Activated CD4-positive, alpha-beta memory T cell treated with anti-CD3 and anti-CD28 coated beads, Interleukin-2, amount 10 ng/mL, durations not matched to agents 7 days and 5 days (primary cell): ENCODE measurements around the gene DCTN1. TPM values are rescaled to one million over a fixed set of nuclear protein-coding genes. Genes with fewer than 3 reads are reported as not detected.

ENCODE experiments used
- CTCF ChIA-PET: fragments of 350-600 bp; sonication (Branson Sonifier 250); formaldehyde crosslinking; loops from one replicate; lab custom pipeline; 2021; ENCODE audit warnings: antibody characterized with exemption, inconsistent platforms; lab: Charles Lee
- POLR2A ChIA-PET: fragments of 350-600 bp; sonication (Branson Sonifier 250); formaldehyde crosslinking; loops from one replicate; lab custom pipeline; 2021; ENCODE audit warnings: antibody characterized with exemption; lab: Charles Lee
- DNase-seq: peaks from one replicate; pipeline ENCODE4 v3.0.0-alpha.2; 2020
- H3K27ac Mint-ChIP-seq: one replicate; pipeline ENCODE4 v1.8.0; 2021; ENCODE audit warnings: mild to moderate bottlenecking, mixed read lengths
- H3K27me3 Mint-ChIP-seq: one replicate; pipeline ENCODE4 v1.8.0; 2021; ENCODE audit warnings: mixed read lengths
- H3K36me3 Mint-ChIP-seq: one replicate; pipeline ENCODE4 v1.8.0; 2021; ENCODE audit warnings: low read depth, mixed read lengths
- H3K4me1 Mint-ChIP-seq: one replicate; pipeline ENCODE4 v1.8.0; 2021; ENCODE audit warnings: mixed read lengths
- H3K4me3 Mint-ChIP-seq: one replicate; pipeline ENCODE4 v1.8.0; 2021; ENCODE audit warnings: mild to moderate bottlenecking, mixed read lengths
- H3K9me3 Mint-ChIP-seq: one replicate; pipeline ENCODE4 v1.8.0; 2021; ENCODE audit warnings: mixed read lengths
- total RNA-seq, 2 experiments: library from RNA; stranded (reverse); gene quantifications; one replicate each; pipeline ENCODE4 v1.2.3, GENCODE V29; 2021

Gene DCTN1
- total RNA-seq, 2 experiments from 2014 or later = 88.9 to 99.7 TPM

DNA sequence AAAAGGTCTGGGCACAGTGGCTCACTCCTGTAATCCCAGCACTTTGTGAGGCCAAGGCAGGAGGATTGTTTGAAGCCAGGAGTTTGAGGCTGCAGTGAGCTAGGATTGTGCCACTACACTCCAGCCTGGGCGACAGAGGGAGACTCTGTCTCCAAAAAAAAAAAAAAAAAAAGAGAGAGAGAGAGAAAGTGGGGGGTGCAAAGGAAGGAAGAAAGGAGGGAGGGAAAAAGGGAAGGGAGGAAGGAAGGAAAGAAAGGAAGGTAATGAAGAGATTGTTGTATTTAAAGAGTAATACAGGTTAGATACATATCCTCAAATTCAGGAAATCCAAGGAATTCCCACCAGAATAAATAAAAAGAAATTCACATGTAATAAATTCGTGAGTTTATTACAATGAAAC lies 21.8 kb upstream of the DCTN1 start:
- Mint-ChIP-seq H3K27me3 (peaks cover 6% of the 10 kb centered on the region), H3K27ac (no peak overlapping the region), H3K4me3 (no peak overlapping the region), H3K36me3 (no peaks in the 10 kb centered on the region), H3K4me1 (peaks cover 2% of the 10 kb centered on the region), H3K9me3 (no peaks in the 10 kb centered on the region)
- POLR2A ChIA-PET = no interaction called here
- DNase-seq = no peak
- CTCF ChIA-PET = interaction anchor here (0.7 to 3.1 kb wide), 10 partner anchors 8 to 577 kb away, joined by 3 to 19 read pairs (median 4); partner anchors contain the start of gene STAMBP

DNA sequence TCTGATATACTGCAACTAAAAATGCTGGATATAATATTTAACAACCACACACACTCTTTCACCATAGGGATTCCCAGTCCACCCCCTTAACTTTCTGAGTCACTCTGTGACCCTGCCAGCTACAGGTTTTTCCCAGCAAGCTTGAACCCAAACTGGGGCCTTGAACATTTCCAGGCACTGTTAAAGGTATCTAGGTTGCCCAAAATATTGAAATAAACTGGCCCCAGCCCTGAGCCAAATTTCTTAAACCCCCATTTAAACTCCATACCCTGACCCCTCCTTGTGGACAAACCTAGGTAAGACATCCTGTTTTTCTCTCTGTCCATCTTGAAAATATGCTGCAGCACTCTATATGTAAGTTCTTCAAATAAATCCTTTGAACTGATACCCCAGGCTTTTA lies 19.7 kb upstream of the DCTN1 start:
- H3K27me3 Mint-ChIP-seq = peaks cover 5% of the 10 kb centered on the region
- DNase-seq = no peak
- ChIA-PET POLR2A (no interaction called here), CTCF (interaction anchor here (0.6 to 3.1 kb wide), 5 partner anchors 8 to 158 kb away, joined by 3 to 19 read pairs (median 5); no protein-coding TSS in a partner anchor)
- no peak overlapping the region for H3K4me3 Mint-ChIP-seq
- no peaks in the 10 kb centered on the region for H3K9me3 Mint-ChIP-seq
- no peak overlapping the region for H3K27ac Mint-ChIP-seq
- no peaks in the 10 kb centered on the region for H3K36me3 Mint-ChIP-seq
- no peaks in the 10 kb centered on the region for H3K4me1 Mint-ChIP-seq

DNA sequence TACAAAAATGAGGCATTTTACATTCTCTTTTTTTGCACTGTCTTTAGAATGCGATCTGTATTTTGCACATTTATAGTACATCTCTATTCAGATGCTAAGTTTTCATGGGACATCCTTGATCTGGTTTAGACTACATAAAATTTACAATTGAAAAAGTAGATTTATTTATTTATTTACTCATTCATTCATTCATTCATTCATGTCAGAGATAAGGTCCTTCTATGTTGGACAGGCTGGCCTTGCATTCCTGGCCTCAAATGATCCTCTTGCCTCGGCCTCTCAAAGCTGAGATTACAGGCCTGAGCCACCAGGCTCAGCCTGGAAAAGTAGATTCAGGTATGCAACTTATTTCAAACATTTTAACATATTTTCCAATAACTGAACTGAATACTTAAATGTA lies 16.0 kb upstream of the DCTN1 start:
- no peak for DNase-seq
- CTCF ChIA-PET = interaction anchor here (1.2 kb wide), 1 partner anchor 572 kb away, joined by 4 read pairs; no protein-coding TSS in a partner anchor
- Mint-ChIP-seq H3K4me1 (peaks cover 9% of the 10 kb centered on the region), H3K4me3 (no peak overlapping the region), H3K36me3 (no peaks in the 10 kb centered on the region), H3K27me3 (peaks cover 6% of the 10 kb centered on the region), H3K27ac (no peak overlapping the region), H3K9me3 (no peaks in the 10 kb centered on the region)
- POLR2A ChIA-PET = no interaction called here

DNA sequence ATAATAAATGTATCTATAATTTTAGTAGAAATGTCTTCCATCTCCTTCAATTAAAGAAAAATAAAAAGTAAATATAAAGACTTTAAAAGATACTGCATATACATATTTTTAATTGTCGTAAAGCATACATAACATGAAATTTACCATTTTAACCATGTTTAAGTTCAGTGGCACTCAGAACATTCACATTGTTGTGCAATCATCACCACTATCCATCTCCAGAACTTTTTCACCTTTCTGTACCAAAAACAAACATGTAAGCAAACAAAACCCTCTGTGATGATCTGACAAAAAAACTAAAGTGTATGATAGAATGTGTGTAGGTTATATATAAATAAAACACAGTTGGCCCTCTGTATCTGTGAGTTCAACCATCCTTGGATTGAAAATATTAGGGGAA lies 13.4 kb upstream of the DCTN1 start:
- ChIA-PET CTCF (no interaction called here), POLR2A (no interaction called here)
- H3K9me3 Mint-ChIP-seq = no peaks in the 10 kb centered on the region
- H3K4me1 Mint-ChIP-seq = peaks cover 12% of the 10 kb centered on the region
- H3K36me3 Mint-ChIP-seq = no peaks in the 10 kb centered on the region
- DNase-seq = no peak
- no peak overlapping the region for H3K27ac Mint-ChIP-seq
- H3K27me3 Mint-ChIP-seq = peaks cover 6% of the 10 kb centered on the region
- H3K4me3 Mint-ChIP-seq = no peak overlapping the region

DNA sequence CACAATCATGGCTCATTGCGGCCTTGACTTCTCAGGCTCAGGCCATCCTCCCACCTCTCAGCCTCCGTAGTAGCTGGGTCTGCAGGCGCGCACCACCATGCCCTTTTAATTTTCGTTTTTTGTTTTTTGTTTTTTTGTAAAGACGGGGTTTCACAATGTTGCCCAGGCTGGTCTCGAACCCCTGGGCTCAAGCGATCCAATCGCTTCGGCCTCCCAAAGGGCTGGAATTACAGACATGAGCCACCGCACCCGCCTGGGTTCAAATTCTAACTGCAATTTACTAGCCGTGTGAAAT lies 12.3 kb upstream of the DCTN1 start:
- ChIA-PET CTCF (interaction anchor here (0.9 to 3.0 kb wide), 20 partner anchors 8 to 656 kb away, joined by 3 to 19 read pairs (median 6); partner anchors contain the start of genes AUP1, C2orf81, DCTN1 and HTRA2), POLR2A (interaction anchor here (0.6 to 2.6 kb wide), 12 partner anchors 17 to 655 kb away, joined by 3 to 15 read pairs (median 4); partner anchors contain the start of genes BOLA3, C2orf81, CCDC142 and MOB1A)
- Mint-ChIP-seq H3K4me1 (peaks cover 12% of the 10 kb centered on the region), H3K27ac (no peak overlapping the region), H3K4me3 (no peak overlapping the region), H3K27me3 (peaks cover 6% of the 10 kb centered on the region), H3K9me3 (no peaks in the 10 kb centered on the region), H3K36me3 (no peaks in the 10 kb centered on the region)
- DNase-seq = no peak

DNA sequence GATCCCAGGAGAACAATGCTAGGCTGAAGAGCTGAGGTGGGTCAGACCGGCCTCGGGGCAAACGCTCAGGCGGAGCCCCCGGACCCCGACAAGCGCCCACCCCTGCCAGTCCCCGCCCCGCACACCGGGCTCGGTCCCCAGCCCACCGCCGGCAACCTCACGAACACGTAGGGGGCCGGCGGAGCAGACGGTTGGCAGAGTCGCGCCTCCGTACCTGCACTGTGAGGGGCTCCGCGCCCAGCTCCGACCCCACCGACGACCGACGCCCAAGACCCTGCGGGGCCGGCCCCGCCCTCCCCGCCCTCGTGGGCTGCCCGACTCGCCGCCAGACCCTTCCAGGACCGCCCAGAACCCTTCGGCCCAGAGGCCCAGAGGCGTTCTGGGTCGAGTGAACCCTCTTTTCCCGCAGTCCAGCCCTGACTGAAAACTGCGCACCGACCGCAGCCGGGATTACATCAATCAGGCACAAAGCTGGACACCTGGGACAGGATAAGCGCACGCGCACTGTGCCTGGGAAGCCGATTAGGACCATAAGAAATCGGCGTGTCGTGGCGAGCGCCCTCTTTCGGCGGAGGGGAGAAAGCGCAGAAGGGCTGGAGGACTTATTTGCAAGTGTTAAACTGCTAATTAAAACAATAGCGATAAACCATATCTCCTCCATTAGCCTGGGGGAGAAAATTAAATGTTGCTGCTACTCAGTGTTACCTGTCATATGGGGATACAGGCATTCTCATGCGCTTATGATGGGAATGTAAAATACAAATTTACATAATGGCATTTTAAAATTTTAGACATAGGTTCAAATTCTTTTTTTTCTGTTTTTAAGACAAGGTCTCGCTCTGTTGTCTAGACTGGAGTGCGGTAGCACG lies 11.7 kb upstream of the DCTN1 start:
- peaks cover 6% of the 10 kb centered on the region for H3K27me3 Mint-ChIP-seq
- H3K36me3 Mint-ChIP-seq = no peaks in the 10 kb centered on the region
- DNase-seq = peak; percentile 95
- H3K4me1 Mint-ChIP-seq = peaks cover 12% of the 10 kb centered on the region
- ChIA-PET POLR2A (interaction anchor here (0.6 to 2.6 kb wide), 21 partner anchors 10 to 655 kb away, joined by 3 to 15 read pairs (median 3); partner anchors contain the start of genes BOLA3, C2orf81, CCDC142 and DCTN1), CTCF (interaction anchor here (0.6 to 3.0 kb wide), 34 partner anchors 9 to 655 kb away, joined by 3 to 19 read pairs (median 4); partner anchors contain the start of genes AUP1, BOLA3, C2orf81 and DCTN1)
- peak overlapping the region; percentile 96 for H3K27ac Mint-ChIP-seq
- H3K4me3 Mint-ChIP-seq = peak overlapping the region; percentile 94
- no peaks in the 10 kb centered on the region for H3K9me3 Mint-ChIP-seq

DNA sequence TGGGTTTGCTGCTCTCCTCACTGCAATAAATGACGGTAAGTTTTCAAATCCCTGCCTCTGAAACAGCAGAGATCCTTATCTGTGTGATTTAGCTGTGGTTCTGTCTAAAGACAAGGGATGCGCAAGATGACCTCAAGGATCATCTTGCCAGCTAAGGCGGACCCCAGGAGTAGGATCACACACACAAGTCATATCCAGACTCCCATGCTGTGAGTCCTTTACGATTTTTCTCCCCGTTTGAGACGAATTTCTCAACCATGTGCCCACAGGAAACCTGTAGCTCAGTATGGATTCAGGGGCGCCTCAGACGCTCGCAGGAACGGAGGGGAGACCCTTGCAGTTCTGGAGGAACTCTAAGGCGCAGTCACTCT lies 11.1 kb upstream of the DCTN1 start:
- Mint-ChIP-seq H3K36me3 (no peaks in the 10 kb centered on the region), H3K4me3 (peak overlapping the region; percentile 94), H3K27me3 (peaks cover 6% of the 10 kb centered on the region), H3K9me3 (no peaks in the 10 kb centered on the region), H3K27ac (peak overlapping the region; percentile 73), H3K4me1 (peaks cover 12% of the 10 kb centered on the region)
- no peak for DNase-seq
- ChIA-PET POLR2A (interaction anchor here (0.6 to 2.6 kb wide), 21 partner anchors 9 to 654 kb away, joined by 3 to 15 read pairs (median 3); partner anchors contain the start of genes BOLA3, C2orf81, CCDC142 and DCTN1), CTCF (interaction anchor here (0.6 to 3.0 kb wide), 35 partner anchors 9 to 654 kb away, joined by 3 to 19 read pairs (median 4); partner anchors contain the start of genes BOLA3, C2orf81, DCTN1 and MOB1A)

DNA sequence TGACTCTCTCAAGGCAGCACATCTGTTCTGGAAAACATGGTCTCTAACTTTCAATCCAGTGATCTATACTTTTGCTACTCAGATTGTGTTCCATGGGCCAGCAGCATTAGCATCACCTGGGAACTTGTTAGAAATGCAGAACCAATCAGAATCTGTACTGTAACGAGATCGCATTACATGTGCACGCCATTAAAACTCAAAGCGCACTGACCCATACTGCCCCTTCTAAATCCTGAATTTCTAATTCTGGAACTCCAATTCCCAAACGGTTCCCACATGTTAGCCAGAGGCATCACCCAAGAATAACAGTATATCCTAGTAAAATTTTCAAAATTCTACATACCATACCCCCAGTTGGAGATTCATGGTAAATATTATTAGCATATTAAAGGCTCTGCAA lies 10.5 kb upstream of the DCTN1 start:
- H3K4me3 Mint-ChIP-seq = no peak overlapping the region
- H3K27me3 Mint-ChIP-seq = peaks cover 6% of the 10 kb centered on the region
- ChIA-PET POLR2A (interaction anchor here (0.5 to 2.6 kb wide), 14 partner anchors 9 to 460 kb away, joined by 3 to 15 read pairs (median 4); partner anchors contain the start of genes BOLA3, C2orf81, DCTN1 and INO80B), CTCF (interaction anchor here (0.7 to 3.0 kb wide), 15 partner anchors 8 to 566 kb away, joined by 3 to 19 read pairs (median 4); partner anchors contain the start of genes BOLA3, C2orf81, DCTN1 and MOB1A)
- DNase-seq = no peak
- no peaks in the 10 kb centered on the region for H3K36me3 Mint-ChIP-seq
- no peak overlapping the region for H3K27ac Mint-ChIP-seq
- no peaks in the 10 kb centered on the region for H3K9me3 Mint-ChIP-seq
- H3K4me1 Mint-ChIP-seq = peaks cover 12% of the 10 kb centered on the region

DNA sequence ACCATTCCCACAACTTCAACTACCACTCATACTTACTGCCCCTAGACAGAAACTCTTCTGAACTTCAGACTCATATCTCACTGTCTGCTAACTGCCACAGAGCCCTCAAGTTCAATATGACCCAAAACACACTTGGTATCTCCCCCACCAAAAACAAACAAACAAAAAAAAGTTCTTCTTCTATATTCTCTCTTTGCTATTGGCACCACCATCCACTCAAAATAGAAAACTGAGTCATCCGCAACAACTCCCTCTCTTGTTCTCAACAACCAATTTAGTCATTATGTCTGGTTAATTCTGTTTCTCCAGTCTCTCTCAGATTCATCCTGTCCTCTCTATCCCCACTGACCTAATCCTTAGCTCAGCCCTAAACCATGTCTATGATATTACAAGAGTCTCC lies 7.2 kb upstream of the DCTN1 start:
- no peak overlapping the region for H3K4me3 Mint-ChIP-seq
- H3K4me1 Mint-ChIP-seq = peaks cover 11% of the 10 kb centered on the region
- no peaks in the 10 kb centered on the region for H3K9me3 Mint-ChIP-seq
- H3K27ac Mint-ChIP-seq = no peak overlapping the region
- H3K27me3 Mint-ChIP-seq = no peaks in the 10 kb centered on the region
- ChIA-PET POLR2A (no interaction called here), CTCF (interaction anchor here (1.1 kb wide), 1 partner anchor 52 kb away, joined by 3 read pairs; no protein-coding TSS in a partner anchor)
- H3K36me3 Mint-ChIP-seq = no peaks in the 10 kb centered on the region
- no peak for DNase-seq

DNA sequence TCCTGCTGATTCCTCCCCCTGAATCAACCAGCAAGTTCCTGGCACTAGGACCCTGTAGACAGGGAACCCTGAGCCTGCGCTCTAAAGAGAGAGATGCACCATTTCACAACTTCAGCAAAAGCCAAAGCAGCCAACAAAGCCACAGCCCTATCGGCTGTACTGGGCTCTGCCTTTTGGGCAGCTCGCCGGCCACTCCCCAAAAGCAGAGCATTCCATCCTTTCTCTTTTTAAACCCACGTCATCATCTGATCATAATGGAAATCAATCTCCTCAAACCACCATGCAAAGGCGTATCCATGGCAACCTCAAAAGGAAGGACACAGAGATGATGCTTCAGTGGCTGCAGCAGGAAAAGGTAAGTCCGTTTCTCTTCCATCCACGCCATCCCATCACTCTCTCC lies 5.3 kb upstream of the DCTN1 start:
- Mint-ChIP-seq H3K4me3 (no peak overlapping the region), H3K27ac (no peak overlapping the region), H3K36me3 (peaks cover 3% of the 10 kb centered on the region), H3K27me3 (no peaks in the 10 kb centered on the region), H3K4me1 (peaks cover 11% of the 10 kb centered on the region), H3K9me3 (no peaks in the 10 kb centered on the region)
- no peak for DNase-seq
- POLR2A ChIA-PET = no interaction called here
- CTCF ChIA-PET = interaction anchor here (0.6 to 1.2 kb wide), 2 partner anchors 50 to 1323 kb away, joined by 3 to 4 read pairs; no protein-coding TSS in a partner anchor

DNA sequence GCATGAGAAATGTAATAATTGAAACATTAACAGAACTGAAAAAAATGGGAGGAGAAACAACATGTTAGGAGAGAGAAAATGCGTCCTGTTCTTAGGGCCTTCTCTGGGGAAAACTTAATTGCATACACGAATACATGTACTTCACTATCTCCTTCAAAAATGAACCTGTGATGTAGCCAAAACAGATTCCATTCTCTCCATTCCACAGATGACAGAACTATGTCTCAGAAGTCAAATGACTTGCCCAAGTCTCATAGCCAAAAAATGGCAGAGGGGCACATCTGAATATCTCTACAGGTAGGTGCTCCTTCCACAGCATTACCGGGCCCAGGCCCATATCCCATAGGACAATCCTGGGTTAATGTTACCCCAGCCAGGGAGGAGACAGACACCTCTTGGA lies 3.9 kb upstream of the DCTN1 start:
- POLR2A ChIA-PET = no interaction called here
- Mint-ChIP-seq H3K4me3 (no peak overlapping the region), H3K36me3 (peaks cover 3% of the 10 kb centered on the region), H3K27me3 (no peaks in the 10 kb centered on the region), H3K27ac (no peak overlapping the region), H3K9me3 (no peaks in the 10 kb centered on the region), H3K4me1 (peaks cover 14% of the 10 kb centered on the region)
- no peak for DNase-seq
- CTCF ChIA-PET = no interaction called here

DNA sequence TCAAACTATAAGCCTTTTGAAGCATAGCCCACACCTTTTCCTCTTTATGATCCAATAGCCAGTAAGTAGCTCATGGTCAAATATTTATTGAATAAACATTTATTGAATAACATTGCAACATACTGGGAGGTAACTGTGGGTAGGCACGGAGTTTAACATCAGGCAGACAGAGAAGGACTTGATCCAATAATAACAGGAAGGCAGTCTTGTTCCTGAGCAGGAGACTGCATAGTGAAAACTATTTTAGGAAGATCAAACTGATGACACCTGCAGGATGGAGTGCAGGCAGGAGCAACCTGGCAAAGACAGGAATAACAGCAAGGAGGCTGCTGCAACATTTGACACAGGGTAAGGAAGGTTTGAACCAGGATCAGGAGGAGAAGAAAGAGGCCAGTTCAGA lies 3.1 kb upstream of the DCTN1 start:
- DNase-seq = no peak
- POLR2A ChIA-PET = no interaction called here
- no peaks in the 10 kb centered on the region for H3K27me3 Mint-ChIP-seq
- H3K36me3 Mint-ChIP-seq = peaks cover 3% of the 10 kb centered on the region
- H3K4me1 Mint-ChIP-seq = peaks cover 19% of the 10 kb centered on the region
- no peak overlapping the region for H3K4me3 Mint-ChIP-seq
- H3K27ac Mint-ChIP-seq = no peak overlapping the region
- CTCF ChIA-PET = interaction anchor here (1.5 to 2.2 kb wide), 2 partner anchors 8 to 49 kb away, joined by 4 to 12 read pairs; no protein-coding TSS in a partner anchor
- no peaks in the 10 kb centered on the region for H3K9me3 Mint-ChIP-seq

DNA sequence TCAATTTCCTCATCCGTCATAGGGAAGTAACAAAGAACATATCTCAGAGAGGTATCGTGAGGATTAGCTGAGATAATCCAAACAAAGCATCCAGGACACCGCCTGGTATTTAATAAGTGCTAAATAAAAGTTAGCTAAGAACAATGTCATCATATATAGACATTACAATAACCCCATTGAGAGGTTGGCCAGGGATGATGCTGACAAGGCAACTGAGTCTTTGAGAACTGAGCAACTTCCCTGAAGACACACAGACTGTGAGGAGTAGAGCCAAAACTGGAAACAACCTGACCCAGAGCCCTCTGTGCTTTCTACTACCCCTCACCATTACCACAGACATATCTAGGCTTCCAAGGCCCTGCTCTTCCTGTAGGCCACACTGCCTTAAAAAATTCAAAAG lies 1.6 kb upstream of the DCTN1 start:
- H3K27me3 Mint-ChIP-seq = no peaks in the 10 kb centered on the region
- POLR2A ChIA-PET = interaction anchor here (0.9 kb wide), 1 partner anchor 9 kb away, joined by 3 read pairs; no protein-coding TSS in a partner anchor
- H3K4me3 Mint-ChIP-seq = no peak overlapping the region
- CTCF ChIA-PET = interaction anchor here (1.0 to 2.2 kb wide), 3 partner anchors 10 to 132 kb away, joined by 3 to 12 read pairs (median 4); no protein-coding TSS in a partner anchor
- no peak overlapping the region for H3K27ac Mint-ChIP-seq
- H3K4me1 Mint-ChIP-seq = peaks cover 19% of the 10 kb centered on the region
- no peaks in the 10 kb centered on the region for H3K9me3 Mint-ChIP-seq
- no peak for DNase-seq
- peaks cover 12% of the 10 kb centered on the region for H3K36me3 Mint-ChIP-seq
